ENCODE measurements around the gene CLDN7.

DNA sequence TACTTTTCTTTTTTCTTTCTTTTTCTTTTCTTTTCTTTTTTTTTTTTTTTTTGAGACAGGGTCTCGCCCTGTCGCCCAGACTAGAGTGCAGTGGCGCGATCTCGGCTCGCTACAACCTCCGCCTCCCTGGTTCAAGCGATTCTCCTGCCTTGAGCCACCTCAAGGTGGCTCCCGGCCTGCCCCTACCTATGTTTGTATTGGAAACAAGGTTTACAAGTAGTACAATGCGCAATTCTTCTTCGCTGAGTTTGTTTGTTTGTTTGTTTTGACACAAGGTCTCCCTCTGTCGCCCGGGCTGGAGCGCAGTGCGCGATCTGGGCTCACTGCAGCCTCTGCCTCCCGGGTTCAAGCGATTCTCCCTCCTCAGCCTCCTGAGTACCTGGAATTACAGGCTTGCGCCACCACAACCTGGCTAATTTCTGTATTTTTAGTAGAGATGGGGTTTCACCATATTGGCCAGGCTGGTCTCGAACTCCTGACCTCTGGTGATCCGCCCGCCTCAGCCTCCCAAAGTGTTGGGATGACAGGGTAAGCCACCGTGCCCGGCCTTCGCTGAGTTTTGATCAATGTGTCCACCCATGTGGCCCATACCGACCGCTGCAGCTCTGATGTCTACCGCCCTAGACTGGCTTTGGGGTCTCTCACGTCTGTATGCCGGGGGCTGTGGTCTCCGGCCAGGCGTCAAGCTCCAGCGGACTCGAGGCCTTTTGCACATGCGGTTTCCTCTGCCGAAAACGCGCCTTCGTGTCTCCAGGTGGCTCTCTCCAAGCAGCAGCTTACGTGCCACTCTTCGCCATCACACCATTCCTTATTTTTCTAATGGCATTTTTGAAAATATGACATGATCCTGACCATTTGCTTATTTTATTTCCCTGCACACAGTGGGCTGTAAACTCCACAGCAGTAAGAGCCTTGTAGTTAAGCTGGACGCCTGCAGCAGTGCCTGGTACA is 33.2 kb upstream of the CLDN7 start:
- TF ChIP-seq, protein P1, sequence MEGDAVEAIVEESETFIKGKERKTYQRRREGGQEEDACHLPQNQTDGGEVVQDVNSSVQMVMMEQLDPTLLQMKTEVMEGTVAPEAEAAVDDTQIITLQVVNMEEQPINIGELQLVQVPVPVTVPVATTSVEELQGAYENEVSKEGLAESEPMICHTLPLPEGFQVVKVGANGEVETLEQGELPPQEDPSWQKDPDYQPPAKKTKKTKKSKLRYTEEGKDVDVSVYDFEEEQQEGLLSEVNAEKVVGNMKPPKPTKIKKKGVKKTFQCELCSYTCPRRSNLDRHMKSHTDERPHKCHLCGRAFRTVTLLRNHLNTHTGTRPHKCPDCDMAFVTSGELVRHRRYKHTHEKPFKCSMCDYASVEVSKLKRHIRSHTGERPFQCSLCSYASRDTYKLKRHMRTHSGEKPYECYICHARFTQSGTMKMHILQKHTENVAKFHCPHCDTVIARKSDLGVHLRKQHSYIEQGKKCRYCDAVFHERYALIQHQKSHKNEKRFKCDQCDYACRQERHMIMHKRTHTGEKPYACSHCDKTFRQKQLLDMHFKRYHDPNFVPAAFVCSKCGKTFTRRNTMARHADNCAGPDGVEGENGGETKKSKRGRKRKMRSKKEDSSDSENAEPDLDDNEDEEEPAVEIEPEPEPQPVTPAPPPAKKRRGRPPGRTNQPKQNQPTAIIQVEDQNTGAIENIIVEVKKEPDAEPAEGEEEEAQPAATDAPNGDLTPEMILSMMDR (conservative IDR thresholded peaks at IDR 0.05; ENCODE audit: low read length): no peak
- no peak for TF ChIP-seq EZH2phosphoT487 (IDR thresholded peaks at IDR 0.05; ENCODE audit: borderline replicate concordance)
